Subcutaneous abdominal adipose tissue (tissue), 5 donors: ENCODE data around the gene HHATL.

Experiments used
- H3K27ac ChIP-seq: one replicate; pipeline ENCODE4 v1.7.0; 2013; ENCODE audit warnings: low read depth, mild to moderate bottlenecking, inconsistent platforms, low read length, moderate library complexity
- H3K27me3 ChIP-seq, 5 donors: one replicate each; pipeline ENCODE4 v1.7.0; 2013; ENCODE audit warnings: low read length in 5 of 5, inconsistent platforms in 1 of 5; ENCODE audit not compliant: control insufficient read depth in 5 of 5, insufficient read depth in 4 of 5
- H3K36me3 ChIP-seq, 5 donors: one replicate each; pipeline ENCODE4 v1.7.0; 2013; ENCODE audit warnings: low read length in 5 of 5; ENCODE audit not compliant: control insufficient read depth in 5 of 5, insufficient read depth in 5 of 5
- H3K4me1 ChIP-seq, 5 donors: one replicate each; pipeline ENCODE4 v1.7.0; 2013; ENCODE audit warnings: low read length in 5 of 5, mild to moderate bottlenecking in 3 of 5, moderate library complexity in 1 of 5; ENCODE audit not compliant: control insufficient read depth in 5 of 5, insufficient read depth in 5 of 5
- H3K4me3 ChIP-seq, 5 donors: one replicate each; pipeline ENCODE4 v1.7.0; 2013; ENCODE audit warnings: low read length in 5 of 5, low read depth in 1 of 5
- H3K9ac ChIP-seq, 5 donors: one replicate each; pipeline ENCODE4 v1.7.0; 2013; ENCODE audit warnings: low read length in 5 of 5, mild to moderate bottlenecking in 4 of 5, moderate library complexity in 3 of 5
- H3K9me3 ChIP-seq, 5 donors: one replicate each; pipeline ENCODE4 v1.7.0; 2013; ENCODE audit warnings: low read length in 5 of 5; ENCODE audit not compliant: control insufficient read depth in 5 of 5
- donor health status: healthy.
- donor health status: healthy.
- donor health status: healthy.
- donor health status: healthy.
- donor health status: healthy.

Gene HHATL

DNA sequence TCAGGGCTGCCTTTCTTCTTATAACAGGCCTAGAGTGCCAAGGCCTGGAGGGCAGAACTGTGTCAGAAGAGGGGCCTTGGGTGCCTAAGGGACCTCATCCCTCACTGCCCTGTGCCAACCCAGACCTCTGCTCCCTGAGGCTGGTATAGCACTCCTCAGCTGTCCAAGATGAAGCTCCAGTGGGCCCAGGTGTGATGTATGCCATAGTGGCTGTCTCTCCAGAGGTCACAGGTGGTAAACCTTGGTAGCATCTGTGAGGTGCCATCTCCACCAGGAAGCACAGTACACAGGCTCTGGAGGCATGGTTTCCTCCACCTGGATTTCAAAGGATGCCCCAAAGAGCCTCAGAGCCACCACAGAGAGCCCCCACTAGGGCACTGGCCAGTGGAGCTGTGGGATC is 29.5 kb downstream of the HHATL start:
- Histone ChIP-seq H3K27ac (no peak overlapping the region), H3K27me3 (peaks cover 0 to 3% (median 0%) of the 10 kb centered on the region in 5 donors), H3K36me3 (no peaks in the 10 kb centered on the region), H3K4me3 (no peak overlapping the region), H3K9me3 (peaks cover 0 to 10% (median 4%) of the 10 kb centered on the region in 5 donors), H3K4me1 (no peaks in the 10 kb centered on the region), H3K9ac (no peak overlapping the region)

DNA sequence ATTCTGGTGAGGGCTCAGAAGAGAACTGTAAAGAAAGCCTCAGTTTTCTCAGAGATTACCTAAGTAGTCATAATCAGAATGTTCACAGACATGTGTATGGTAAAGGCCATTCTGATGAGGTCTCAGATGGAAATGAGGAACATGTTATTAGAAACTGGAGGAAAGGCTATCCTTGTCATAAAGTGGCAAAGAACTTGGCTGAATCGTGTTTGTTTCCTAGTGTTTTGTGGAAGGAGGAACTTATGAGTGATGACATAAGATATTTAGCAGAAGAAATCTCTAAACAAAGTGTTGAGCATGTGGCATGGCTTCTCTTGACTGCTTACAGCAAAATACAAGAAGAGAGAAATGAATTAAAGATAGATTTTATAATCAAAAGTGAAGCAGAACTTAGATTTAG is 30.1 kb downstream of the HHATL start:
- Histone ChIP-seq H3K27ac (no peak overlapping the region), H3K9ac (no peak overlapping the region), H3K9me3 (peaks cover 0 to 10% (median 4%) of the 10 kb centered on the region in 5 donors), H3K36me3 (no peaks in the 10 kb centered on the region), H3K27me3 (peaks cover 0 to 3% (median 0%) of the 10 kb centered on the region in 5 donors), H3K4me3 (no peak overlapping the region), H3K4me1 (peaks cover 0 to 1% (median 0%) of the 10 kb centered on the region in 5 donors)

GRCh38 chr3:42670670-42671069 is 31.9 kb downstream of the HHATL start:
- peaks cover 0 to 3% (median 0%) of the 10 kb centered on the region in 5 donors for H3K27me3 ChIP-seq
- no peak overlapping the region for H3K9ac ChIP-seq
- H3K36me3 ChIP-seq = no peaks in the 10 kb centered on the region
- H3K4me3 ChIP-seq = no peak overlapping the region
- no peak overlapping the region for H3K27ac ChIP-seq
- peaks cover 0 to 10% (median 4%) of the 10 kb centered on the region in 5 donors for H3K9me3 ChIP-seq
- peaks cover 0 to 20% (median 10%) of the 10 kb centered on the region in 5 donors for H3K4me1 ChIP-seq

- Histone ChIP-seq H3K27me3 (peaks cover 0 to 3% (median 0%) of the 10 kb centered on the region in 5 donors), H3K9ac (no peak overlapping the region), H3K9me3 (peaks cover 0 to 10% (median 4%) of the 10 kb centered on the region in 5 donors), H3K4me1 (peaks cover 0 to 20% (median 10%) of the 10 kb centered on the region in 5 donors), H3K36me3 (no peaks in the 10 kb centered on the region), H3K4me3 (no peak overlapping the region), H3K27ac (no peak overlapping the region)
These were observed 32.5 kb downstream of the HHATL start for GRCh38 chr3:42670051-42670576.

DNA sequence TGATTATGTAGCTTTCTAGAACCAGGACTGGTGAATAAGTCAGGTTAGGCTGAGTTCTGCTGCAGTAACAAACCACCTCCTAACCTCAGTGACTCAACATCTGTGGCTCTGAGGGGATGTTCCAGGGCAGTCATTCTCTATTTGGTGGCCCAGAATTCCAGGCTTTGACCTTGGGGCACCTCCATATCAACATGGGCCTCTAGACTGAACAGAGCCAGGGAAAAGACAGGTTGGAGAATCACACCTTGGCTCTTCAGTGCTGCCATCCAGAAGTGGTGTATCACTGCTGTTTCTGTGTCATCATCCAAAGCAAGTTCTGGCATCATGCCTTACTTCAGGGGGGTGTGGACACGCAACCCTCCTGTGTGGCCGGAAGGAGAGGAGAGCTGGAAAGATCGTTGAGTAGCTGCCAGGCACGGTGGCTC is 33.8 kb downstream of the HHATL start:
- peaks cover 0 to 10% (median 4%) of the 10 kb centered on the region in 5 donors for H3K9me3 ChIP-seq
- H3K4me1 ChIP-seq = peaks cover 0 to 20% (median 10%) of the 10 kb centered on the region in 5 donors
- no peaks in the 10 kb centered on the region for H3K36me3 ChIP-seq
- no peak overlapping the region for H3K27ac ChIP-seq
- H3K27me3 ChIP-seq = peaks cover 0 to 3% (median 0%) of the 10 kb centered on the region in 5 donors
- H3K4me3 ChIP-seq = no peak overlapping the region
- H3K9ac ChIP-seq = no peak overlapping the region

GRCh38 chr3:42668413-42668760 is 34.2 kb downstream of the HHATL start:
- peaks cover 0 to 20% (median 10%) of the 10 kb centered on the region in 5 donors for H3K4me1 ChIP-seq
- no peak overlapping the region for H3K27ac ChIP-seq
- peaks cover 0 to 3% (median 0%) of the 10 kb centered on the region in 5 donors for H3K27me3 ChIP-seq
- H3K9ac ChIP-seq = no peak overlapping the region
- H3K4me3 ChIP-seq = no peak overlapping the region
- H3K36me3 ChIP-seq = no peaks in the 10 kb centered on the region
- peaks cover 0 to 10% (median 4%) of the 10 kb centered on the region in 5 donors for H3K9me3 ChIP-seq

DNA sequence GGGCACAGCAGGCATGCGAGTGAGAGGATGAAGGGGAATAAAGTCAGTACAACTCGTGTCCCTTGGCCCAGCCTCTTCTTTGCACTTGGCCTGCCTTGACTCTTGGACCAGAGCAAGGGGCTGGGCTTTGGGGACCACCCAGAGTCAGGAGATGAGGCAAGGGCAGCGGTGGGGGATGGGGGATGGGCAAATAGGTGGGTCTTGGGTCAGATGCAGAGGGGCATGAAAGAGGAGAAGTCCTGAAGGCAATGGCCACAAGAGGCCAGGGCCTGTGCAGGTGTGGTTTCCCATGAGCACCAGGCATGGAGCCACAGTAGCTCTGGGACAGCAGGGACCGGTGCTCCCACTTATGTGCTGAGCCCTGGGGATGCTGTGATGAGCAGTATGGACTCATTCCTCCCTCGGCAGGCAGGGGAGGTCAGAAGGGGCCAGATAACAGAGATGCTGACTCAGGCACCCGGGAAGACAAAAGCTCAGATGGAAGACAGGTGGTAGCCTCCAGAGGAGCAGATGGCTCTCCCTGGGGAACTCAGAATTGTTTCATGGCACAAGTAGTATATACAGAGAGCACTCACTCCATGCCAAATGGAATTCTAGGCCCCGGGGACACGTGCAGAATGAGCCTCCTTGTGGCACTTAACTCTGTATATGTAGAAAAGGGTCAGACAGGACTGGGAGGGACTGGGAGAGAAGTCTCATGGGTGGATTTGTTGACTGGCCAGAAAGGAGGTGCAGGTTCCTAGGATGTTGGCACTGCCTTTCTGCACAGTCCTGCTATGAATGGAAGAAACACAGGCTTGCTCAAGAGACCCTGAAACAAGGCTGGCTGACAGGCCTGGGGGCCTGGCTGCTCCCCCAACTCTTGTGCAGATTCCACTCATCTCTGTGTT is 34.8 kb downstream of the HHATL start:
- no peak overlapping the region for H3K4me3 ChIP-seq
- no peaks in the 10 kb centered on the region for H3K36me3 ChIP-seq
- no peak overlapping the region for H3K9ac ChIP-seq
- H3K4me1 ChIP-seq = peaks cover 0 to 20% (median 10%) of the 10 kb centered on the region in 5 donors
- peaks cover 0 to 6% (median 0%) of the 10 kb centered on the region in 5 donors for H3K9me3 ChIP-seq
- H3K27ac ChIP-seq = no peak overlapping the region
- H3K27me3 ChIP-seq = peaks cover 0 to 3% (median 0%) of the 10 kb centered on the region in 5 donors

GRCh38 chr3:42667096-42667522 is 35.5 kb downstream of the HHATL start:
- H3K27ac ChIP-seq = no peak overlapping the region
- H3K27me3 ChIP-seq = peaks cover 0 to 3% (median 0%) of the 10 kb centered on the region in 5 donors
- no peak overlapping the region for H3K4me3 ChIP-seq
- H3K9me3 ChIP-seq = peaks cover 0 to 6% (median 0%) of the 10 kb centered on the region in 5 donors
- H3K36me3 ChIP-seq = no peaks in the 10 kb centered on the region
- H3K4me1 ChIP-seq = peaks cover 0 to 20% (median 10%) of the 10 kb centered on the region in 5 donors
- no peak overlapping the region for H3K9ac ChIP-seq

DNA sequence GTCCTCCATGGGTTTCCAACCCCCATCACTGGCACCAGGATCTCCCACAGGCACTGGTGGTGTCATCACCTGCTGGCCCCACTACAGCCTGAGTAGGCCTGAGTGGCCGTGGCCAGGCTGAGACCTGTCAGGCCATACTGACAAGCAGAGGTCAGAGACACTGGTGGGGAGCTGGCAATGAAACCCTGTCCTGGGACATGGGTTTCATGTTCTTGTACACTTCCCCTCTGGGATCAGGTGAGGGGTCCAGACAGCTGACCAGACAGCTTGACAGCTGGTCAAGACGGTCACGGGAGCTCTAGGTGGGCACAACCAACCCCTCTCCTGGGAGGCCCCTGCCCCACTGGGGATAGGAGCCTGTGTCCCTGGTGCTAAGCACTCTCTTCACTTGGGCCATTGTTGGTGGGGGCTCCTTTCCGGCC is 36.0 kb downstream of the HHATL start:
- Histone ChIP-seq H3K9ac (peak overlapping the region in 1 of 5 donors; percentile 24), H3K27ac (no peak overlapping the region), H3K36me3 (peaks cover 0 to 2% (median 0%) of the 10 kb centered on the region in 5 donors), H3K27me3 (peaks cover 0 to 3% (median 0%) of the 10 kb centered on the region in 5 donors), H3K4me3 (no peak overlapping the region), H3K9me3 (peaks cover 0 to 6% (median 0%) of the 10 kb centered on the region in 5 donors), H3K4me1 (peaks cover 0 to 20% (median 10%) of the 10 kb centered on the region in 5 donors)

- Histone ChIP-seq H3K4me1 (peaks cover 0 to 20% (median 10%) of the 10 kb centered on the region in 5 donors), H3K36me3 (peaks cover 0 to 4% (median 0%) of the 10 kb centered on the region in 5 donors), H3K9ac (no peak overlapping the region), H3K27ac (no peak overlapping the region), H3K4me3 (no peak overlapping the region), H3K9me3 (peaks cover 0 to 6% (median 0%) of the 10 kb centered on the region in 5 donors), H3K27me3 (peaks cover 0 to 3% (median 0%) of the 10 kb centered on the region in 5 donors)
These were observed 36.6 kb downstream of the HHATL start for GRCh38 chr3:42666022-42666421.
